Left cardiac atrium (tissue), 4 donors: Measurements from ENCODE around the gene NFS1. TPM values are rescaled to one million over a fixed set of nuclear protein-coding genes. Genes with fewer than 3 reads are reported as not detected.

Source experiments
- ATAC-seq, 2 donors: fragments of 200-7000 bp; cut with Tn5 transposase; one replicate each; pipeline ENCODE4 v1.9.1; 2020; ENCODE audit warnings: mild to moderate bottlenecking in 2 of 2, moderate library complexity in 2 of 2
- DNase-seq: peaks from one replicate; pipeline ENCODE4 v3.0.0-alpha.2; 2020
- intact Hi-C, 2 donors: fragments of 100-400 bp; cut with DNase I; formaldehyde crosslinking; loops; one replicate each; pipeline versions ENCODE4 v1.14.1 to v1.15.1; 2022 to 2023
- total RNA-seq, 2 donors: library from RNA; stranded (reverse); fragmentation: NEBNext Ultra II Directional; extraction: Animal tissue kit (Norgen Biotek cat#: 25700); gene quantifications; one replicate each; pipeline ENCODE4 v1.2.1, GENCODE V29; 2021
- donor health status: DM: no; HTN: yes; CAD: no.
- donor health status: DM: no; HTN: yes; CAD: no; lungs with severe emphysema.
- donor health status: DM: yes; HTN: yes; CAD: no.
- donor health status: Dilated cardiomyopathy.

NFS1 gene
- total RNA-seq, 2 donors from 2014 or later: 33.6 to 36.8 TPM

GRCh38 chr20:35660122-35660937 is 38.8 kb downstream of the NFS1 start:
- intact Hi-C loops: loop anchor here in 1 of 2 donors (5.0 kb wide), 1 partner anchor 43 kb away; the partner anchor contains the start of gene SPAG4
- DNase-seq (no peak), ATAC-seq (no peak)

GRCh38 chr20:35657271-35657670 is 41.9 kb downstream of the NFS1 start:
- ATAC-seq (no peak), DNase-seq (no peak)
- intact Hi-C loops: no loop called here

- intact Hi-C loops: no loop called here
- ATAC-seq: no peak
- no peak for DNase-seq
These were observed 44.7 kb downstream of the NFS1 start for GRCh38 chr20:35654415-35654814.

- intact Hi-C loops: no loop called here
- DNase-seq (no peak), ATAC-seq (no peak)
These were observed 45.3 kb downstream of the NFS1 start for GRCh38 chr20:35653893-35654292.

DNA sequence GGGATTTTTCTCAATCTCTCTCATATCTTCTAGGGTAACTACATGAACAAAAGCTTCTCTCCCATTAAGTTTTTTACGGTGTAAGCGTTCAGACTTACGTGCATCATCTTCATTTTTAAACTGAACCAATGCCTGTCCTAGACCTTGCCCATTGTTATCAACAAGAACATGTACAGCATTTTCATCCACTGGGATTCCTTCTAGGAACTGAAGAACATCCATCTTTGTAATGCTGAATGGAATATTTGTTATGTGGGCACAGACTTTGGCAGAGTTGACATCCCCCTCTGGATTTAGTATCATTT is 45.8 kb downstream of the NFS1 start:
- DNase-seq (no peak), ATAC-seq (no peak)
- intact Hi-C loops: no loop called here

DNA sequence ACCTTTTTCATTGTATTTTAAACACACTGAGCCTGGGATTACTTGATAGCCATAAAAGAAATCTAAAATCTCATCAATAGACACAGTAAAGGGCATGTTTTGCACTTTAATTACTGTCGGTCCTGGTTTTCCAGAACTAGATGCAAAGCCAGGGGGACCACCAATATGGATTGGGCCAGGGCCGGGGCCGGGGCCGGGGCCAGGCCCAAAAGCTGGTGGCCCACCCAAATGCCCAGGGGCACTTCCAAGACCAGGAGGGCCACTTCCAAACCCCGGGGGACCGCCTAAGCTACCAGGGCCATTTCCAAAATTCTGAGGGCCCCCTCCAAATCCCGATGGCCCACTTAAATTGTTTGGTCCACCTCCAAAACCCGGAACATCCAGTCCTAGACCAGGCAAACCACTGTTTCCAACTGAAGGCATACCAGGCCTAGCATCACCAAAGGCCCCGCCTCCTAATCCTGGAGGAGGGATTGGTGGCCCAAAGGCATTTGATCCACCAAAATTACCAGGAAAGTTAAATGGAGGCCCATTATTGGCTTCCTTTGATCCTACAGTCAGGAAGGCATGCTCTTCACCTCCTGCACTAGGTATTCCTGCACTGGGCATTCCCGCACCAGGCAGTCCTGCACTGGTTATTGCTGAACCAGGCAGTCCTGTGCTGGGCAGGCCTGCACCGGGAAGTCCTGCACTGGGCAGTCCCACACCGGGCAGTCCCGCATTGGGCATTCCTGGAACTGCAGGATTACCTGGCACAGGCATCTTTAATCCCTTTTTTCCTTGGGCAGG is 46.3 kb downstream of the NFS1 start:
- peak in 1 of 2 donors; percentile 26 for ATAC-seq
- no peak for DNase-seq
- intact Hi-C loops: no loop called here

DNA sequence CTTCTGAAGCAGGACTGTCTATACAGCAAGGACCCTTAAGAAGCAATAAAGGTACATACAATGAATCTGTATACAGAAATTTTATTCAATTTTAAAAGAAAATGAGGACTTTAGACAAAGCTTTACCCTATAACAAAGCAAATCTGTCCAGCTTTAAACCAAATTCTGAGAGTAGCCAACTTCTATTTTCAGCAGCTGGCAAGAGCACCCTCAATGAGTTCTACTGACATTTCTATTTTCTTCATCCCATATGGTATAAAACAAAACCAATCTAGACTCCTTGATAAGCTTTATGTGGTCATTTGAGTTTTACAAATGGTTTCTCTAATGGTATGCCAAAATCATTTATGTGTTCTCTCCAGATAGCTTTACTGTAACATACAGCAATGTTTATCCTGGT is 47.2 kb downstream of the NFS1 start:
- no peak for ATAC-seq
- intact Hi-C loops: no loop called here

DNA sequence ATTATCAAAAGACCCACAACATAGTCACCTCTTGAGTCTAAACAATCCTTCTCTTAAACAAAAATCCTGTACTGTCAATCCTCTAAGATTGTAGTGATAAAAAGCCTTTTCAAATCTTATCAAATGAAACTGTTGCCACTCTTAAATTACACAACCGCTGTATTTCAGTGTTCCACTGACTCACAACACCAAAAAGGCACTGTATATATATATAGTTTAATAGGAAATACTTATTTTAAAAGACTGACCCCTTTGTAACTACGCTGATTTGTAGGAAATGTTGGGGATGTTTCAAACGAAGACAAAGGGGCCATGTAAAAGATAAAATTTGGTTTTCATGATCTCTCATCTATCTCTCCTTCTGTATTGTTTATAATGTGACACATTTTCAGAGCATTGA is 48.5 kb downstream of the NFS1 start:
- intact Hi-C loops: no loop called here
- ATAC-seq (no peak), DNase-seq (no peak)

More for the DNA sequence above, 47.2 kb downstream of the NFS1 start:
- no peak for DNase-seq

DNA sequence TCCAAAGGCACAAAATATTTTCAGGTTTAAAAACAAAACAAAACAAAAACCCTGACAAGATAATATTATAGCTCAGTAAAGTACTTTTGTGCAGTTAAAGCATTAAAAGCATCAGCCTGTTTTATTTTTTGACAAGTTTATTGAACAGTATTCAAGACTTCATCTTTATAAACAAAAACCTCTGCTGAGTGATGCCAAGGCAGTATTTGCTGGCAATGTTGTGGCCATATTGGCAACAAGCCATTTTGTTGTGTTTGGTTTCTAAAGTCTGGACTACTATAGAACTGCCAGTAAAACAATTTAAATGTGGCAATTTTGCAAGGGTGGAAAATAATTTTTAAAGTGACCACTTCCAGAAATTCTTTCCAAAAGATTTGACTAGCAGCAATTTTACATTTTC is 50.3 kb downstream of the NFS1 start:
- no peak for ATAC-seq
- intact Hi-C loops: no loop called here

DNA sequence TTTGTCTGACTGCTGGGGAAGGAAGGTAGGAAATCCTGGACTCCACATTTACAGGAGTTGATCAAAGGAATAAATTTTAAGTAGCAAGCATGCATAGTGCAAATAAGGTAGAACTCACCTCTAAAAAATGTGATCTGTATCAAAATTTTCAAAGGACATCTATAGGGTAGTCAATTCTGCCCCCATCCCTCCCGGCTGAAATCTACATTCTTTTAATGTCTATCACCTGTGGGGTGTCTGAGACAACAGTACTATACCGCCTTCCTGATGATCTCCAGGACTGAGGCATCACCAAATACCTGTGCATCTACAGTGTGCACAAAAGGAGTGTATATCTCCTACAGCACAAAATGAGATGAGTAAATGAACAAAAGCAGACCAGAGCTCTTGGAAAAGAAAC is 54.3 kb downstream of the NFS1 start:
- intact Hi-C loops: no loop called here
- no peak for DNase-seq
- no peak for ATAC-seq

More for the DNA sequence above, 50.3 kb downstream of the NFS1 start:
- DNase-seq: no peak

- intact Hi-C loops: no loop called here
- DNase-seq (no peak), ATAC-seq (no peak)
These were observed 56.1 kb downstream of the NFS1 start for GRCh38 chr20:35643045-35643444.

DNA sequence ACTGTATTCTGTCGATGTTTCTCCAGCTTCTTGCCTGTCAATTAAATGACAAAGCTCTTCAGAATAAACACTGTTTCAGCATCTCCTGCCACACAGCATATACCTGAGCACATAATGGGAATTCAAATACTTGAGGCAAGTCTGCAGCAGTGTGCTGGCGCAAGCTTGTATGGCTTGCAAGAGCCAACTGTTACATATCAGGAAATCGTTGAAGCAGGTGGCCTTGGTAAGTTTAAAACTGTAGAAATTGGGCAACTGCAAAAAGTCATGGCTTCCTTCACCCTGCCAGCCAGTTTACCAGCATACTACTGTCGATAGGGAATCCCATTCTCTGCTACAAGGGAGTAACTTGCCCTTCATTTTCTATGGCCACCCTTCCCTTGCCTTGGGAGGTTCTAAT is 57.4 kb downstream of the NFS1 start:
- no peak for ATAC-seq
- DNase-seq: no peak
- intact Hi-C loops: no loop called here

DNA sequence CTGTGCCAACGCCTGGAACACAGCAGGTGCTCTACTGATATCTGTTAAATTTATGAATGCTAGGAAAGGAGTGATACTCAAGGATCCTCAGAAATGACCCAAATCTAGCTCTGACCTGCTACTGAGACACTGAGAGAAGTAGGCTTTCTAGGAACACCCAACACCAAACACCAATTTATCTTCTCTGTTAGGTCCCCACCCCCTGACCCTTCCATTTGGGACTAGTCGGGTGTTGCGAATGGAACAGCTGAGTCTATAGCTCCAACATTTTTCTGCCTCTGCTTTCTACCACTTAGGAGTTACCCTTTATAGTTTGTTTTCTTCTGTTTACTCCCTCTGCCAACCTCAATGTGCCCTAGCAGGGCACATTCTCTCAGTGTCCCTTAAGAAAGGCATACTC is 58.4 kb downstream of the NFS1 start:
- DNase-seq: no peak
- no peak for ATAC-seq
- intact Hi-C loops: no loop called here

DNA sequence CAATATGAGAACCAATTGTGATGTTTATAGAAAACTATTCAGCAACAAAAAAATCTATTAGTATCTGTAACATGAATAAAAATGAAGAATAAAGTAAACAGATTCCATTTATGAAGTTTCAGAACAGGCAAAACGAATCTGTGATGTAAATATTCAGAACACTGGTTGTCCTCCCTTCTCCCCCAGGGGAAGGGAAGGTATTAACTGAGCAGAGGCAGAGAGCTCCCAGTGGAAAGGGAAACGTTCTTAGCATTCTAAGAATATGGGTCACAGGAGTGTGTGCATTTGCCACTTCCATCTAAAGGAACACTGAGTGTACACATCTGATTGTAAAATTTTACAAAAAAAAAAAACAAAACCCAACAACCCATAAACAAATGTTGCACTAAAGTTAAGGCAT is 60.4 kb downstream of the NFS1 start:
- DNase-seq (no peak), ATAC-seq (no peak)
- intact Hi-C loops: no loop called here

DNA sequence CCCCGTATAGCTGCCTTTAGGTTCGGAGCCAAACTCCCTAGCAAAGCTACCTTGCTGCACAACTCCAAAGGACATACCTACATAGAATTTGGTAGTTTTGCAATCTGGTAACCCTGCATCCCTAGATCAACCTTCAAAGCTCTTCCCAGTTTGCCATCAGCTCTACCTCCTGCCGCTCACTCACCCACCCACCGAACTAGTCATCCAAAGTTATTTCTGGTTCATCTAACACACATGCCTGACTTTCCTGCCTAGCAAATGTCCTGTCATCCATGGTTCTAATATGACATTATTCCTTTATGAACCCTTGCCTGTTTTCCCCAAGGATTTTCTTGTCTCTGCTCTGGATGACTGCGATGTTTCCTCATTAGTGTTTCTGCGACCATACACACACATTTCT is 61.9 kb downstream of the NFS1 start:
- no peak for ATAC-seq
- no peak for DNase-seq
- intact Hi-C loops: no loop called here

DNA sequence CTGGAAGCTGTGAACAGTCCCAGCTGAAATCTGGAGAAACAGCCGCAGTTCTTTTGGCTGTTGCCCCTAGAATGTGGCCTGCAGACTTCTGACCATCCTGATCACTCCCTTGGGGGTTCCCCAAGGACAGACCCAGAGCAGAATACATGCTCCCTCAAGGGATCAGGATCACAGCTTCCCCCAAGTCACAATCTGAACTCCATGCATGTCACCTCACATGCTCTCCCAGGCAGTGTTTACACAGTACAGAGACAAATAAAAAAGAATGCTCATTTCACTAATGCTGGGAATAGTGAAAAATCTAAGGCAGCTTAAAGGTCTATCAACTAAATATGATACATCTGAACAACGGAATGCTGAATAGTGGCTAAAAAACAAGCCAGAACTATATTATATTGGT is 63.1 kb downstream of the NFS1 start:
- intact Hi-C loops: no loop called here
- DNase-seq (no peak), ATAC-seq (peak in 1 of 2 donors; percentile 48)

DNA sequence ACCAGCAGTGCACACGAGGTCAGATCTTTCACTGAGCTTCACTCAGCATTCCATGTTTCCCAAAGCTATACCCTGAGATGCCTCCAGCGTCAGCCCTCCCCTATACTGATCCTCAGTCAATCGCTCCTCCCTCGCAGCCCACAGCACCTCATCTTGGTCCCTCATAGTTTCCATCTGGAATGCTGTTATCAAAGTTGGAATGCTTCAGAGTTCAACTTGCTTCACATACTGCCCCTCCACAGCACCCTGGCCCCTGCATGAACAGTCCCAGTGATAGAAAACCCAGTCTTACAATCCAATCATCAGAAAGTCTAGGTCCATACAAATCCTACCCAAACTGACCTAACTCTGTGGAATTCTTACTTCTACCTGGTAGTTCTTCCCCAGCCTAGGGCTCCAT is 63.5 kb downstream of the NFS1 start:
- peak in 1 of 2 donors; percentile 31 for ATAC-seq
- intact Hi-C loops: no loop called here
- DNase-seq: no peak

DNA sequence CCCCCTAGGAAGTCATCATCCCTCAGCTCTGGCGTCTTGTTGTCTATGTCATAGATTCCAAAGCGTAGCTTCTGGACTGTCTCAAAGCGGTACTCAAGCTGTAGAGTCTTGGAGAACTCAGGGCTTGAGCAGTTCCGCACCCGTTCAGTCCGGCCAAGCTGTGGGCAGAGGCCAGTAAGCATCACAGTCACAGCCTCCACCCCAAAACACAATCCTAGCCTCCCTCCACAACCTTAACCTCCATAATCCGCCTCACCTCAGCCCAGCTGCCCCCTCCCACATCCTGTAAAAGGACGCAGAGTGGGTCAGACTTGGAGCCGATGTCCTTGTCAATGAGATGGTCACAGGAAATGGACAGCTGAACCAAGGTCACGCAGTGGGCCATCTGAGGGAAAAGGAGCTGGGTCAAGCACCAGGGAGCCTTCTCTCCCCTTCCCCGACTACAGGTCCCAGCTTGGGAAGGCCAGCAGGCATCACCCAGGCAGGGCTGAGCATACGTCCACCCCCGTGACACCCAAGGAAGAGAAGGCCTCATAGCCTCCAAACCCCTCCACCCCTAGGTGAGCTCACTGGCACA is 66.5 kb downstream of the NFS1 start:
- intact Hi-C loops: no loop called here
- no peak for ATAC-seq
- no peak for DNase-seq

GRCh38 chr20:35630636-35631035 is 68.5 kb downstream of the NFS1 start:
- intact Hi-C loops: no loop called here
- DNase-seq: no peak
- ATAC-seq: no peak

- DNase-seq (no peak), ATAC-seq (peak in 1 of 2 donors; percentile 34)
- intact Hi-C loops: no loop called here
These were observed 69.6 kb downstream of the NFS1 start for GRCh38 chr20:35629427-35630145.
